Effector CD4-positive, alpha-beta T cell (primary cell): ENCODE results near the gene CILP2.

Experiments used
- DNase-seq: peaks from one replicate; pipeline ENCODE4 v3.0.0-alpha.2; 2020

CILP2 gene

GRCh38 chr19:19544954-19545591 is 7.0 kb downstream of the CILP2 start:
- no peak for DNase-seq

- no peak for DNase-seq
These were observed 7.6 kb downstream of the CILP2 start for GRCh38 chr19:19545707-19546106.

GRCh38 chr19:19546751-19547162 is 8.7 kb downstream of the CILP2 start:
- no peak for DNase-seq

DNA sequence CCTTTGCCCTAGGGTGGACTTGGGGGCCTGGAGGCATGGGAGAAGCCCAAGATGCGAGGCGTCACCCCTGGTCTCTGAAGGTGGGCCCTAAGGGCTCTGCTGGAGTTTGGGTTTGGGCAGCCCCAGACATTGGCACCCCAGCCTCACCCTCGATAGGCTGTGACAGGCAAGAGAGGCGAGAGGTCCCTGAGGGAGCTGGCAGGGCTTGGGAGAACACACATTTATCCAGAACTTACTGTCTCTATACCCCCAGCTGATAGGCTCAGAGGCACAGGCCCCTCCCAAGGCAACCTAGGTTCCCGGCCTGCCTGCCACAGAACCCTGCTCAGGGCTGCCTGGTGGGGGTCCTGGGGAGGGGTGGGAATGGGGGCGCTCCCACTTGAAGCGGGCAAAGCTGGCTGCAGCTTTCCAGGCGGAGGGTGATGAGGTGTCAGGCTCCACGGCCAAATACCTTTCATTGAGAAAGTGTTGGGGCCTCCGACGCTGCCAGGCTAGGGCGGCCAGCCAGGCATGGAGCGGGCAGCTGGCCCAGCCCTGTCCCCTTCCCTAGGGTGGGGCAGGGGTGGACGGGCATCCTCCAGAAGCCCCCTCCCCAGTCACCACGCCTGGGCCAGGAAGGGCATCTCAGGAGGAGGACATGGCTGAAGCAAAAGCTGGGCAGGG is 9.7 kb downstream of the CILP2 start:
- DNase-seq, result no peak

DNA sequence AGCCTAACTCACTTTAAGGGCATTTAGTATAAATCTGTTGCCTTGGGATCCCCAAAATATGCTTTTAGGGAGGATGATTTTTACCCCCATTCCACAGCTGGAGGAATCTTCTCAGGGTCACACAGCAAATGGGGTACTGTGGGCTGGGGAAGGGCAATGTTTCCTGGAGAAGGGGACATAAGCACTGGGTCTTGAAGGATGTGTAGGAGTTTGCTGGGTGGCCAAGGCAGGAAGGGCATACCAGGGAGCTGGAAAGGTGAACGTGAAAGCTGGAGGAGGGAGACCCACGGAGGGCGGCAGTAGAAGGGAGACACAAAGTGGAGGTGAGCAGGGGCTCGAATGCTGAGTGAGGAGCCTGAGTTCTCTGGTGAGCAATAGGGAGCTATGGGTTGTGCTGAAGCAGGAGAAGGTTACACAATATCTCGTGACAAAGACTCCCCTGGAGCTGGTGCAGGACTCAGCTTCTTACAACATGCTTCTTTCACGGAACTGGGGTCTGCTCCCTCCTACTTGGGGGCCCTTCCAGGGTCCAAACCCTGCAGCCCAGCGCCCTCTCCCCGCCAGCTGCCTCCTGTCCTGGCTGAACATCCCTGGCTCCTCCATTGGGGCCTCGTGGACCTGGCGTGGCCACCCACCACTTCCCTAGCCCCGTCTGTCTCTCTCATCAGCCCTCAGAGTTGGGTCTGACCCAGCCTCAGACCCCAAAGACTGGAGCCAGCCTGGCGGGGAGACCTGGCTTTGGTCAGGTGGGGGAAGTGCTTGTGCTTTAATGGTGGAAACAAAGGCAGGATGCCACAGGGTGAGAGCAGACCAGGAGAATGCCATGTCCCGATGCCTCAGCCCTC is 11.1 kb downstream of the CILP2 start:
- no peak for DNase-seq

- DNase-seq, result no peak
These were observed 11.9 kb downstream of the CILP2 start for GRCh38 chr19:19549804-19550464.

- no peak for DNase-seq
These were observed 12.4 kb downstream of the CILP2 start for GRCh38 chr19:19550485-19550929.

- no peak for DNase-seq
These were observed 13.1 kb downstream of the CILP2 start for GRCh38 chr19:19550972-19551852.

- DNase-seq, result no peak
These were observed 13.8 kb downstream of the CILP2 start for GRCh38 chr19:19551853-19552192.

DNA sequence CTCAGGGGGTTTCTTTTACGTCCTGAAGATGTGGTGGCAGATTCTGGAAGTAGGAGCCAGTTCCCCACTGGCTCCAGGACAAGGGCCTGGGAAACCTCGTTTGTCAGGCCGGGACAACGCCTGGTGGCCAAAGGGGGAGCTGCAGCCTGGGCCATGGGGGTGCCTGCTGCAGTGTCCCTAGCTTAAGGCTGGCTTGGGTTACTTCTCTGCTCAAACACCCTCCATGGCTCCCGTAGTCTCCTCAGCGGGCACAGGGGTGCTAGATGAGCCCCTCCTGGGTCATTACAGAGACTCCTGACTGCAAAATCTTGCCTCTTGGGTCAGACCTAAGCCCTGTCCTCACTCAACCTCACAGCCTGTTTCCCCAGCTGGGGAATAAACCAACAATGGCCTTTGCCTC is 14.7 kb downstream of the CILP2 start:
- no peak for DNase-seq

DNA sequence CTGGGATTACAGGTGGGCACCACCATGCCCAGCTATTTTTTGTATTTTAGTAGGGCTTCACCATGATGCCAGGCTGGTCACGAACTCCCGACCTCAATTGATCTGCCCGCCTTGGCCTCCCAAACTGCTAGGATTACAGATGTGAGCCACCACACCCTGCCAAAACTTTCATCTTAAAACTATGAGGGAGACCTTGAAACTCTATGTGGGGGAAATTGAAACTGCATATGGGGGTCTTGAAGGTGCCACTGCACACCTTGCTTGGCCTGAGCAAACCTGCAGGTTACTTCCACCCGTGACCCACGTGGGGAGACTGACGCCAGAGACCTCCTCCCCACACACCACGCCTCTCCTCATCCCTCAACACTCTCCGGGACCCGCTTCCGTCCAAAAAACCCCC is 15.6 kb downstream of the CILP2 start:
- no peak for DNase-seq

DNA sequence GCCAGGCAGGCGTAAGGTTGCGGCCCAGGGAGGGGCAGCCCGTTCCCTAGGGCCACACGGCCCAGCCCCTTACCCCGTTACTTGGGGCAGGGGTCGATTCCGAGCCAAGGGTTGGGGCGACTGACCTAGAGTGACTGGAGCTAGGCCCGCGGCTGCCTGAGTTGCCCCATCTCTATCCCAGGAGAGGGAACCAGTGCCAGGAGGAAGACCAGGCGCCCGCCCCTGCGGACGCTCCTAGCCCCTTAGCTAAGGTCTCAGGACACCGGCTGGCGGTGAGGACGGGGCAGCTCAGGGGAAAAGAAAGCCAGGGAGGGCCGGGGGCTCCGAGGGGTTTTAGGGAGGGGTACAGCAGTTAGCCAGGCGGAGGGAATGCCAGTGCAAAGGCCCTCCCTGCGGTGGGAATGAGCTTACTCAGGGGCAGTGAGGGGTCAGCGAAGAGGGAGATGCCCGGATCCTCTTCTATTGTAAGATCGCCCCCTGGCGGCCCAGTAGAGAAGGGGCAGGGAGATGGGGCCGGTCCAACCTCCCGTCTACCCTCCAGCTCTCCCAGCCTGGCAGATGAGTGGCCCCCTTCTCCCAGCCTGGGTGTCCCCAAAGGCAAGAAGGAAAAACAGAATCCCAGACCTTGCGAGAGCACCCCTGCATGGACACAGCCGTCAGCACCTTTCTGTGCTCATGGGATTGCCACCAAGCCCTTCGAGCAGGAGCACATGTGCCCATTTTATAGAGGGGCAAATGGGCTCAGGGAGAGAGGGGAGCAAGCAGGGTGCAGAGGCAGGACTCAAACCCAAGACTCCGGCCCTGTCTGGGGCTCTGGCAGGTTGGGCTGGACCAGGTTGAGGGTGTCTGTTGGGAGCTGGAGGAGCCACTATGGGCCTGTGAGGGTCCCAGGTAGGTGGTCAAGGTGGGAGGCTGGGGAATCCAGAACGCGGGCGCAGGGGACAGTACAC is 16.3 kb downstream of the CILP2 start:
- DNase-seq, result peak; percentile 42

DNA sequence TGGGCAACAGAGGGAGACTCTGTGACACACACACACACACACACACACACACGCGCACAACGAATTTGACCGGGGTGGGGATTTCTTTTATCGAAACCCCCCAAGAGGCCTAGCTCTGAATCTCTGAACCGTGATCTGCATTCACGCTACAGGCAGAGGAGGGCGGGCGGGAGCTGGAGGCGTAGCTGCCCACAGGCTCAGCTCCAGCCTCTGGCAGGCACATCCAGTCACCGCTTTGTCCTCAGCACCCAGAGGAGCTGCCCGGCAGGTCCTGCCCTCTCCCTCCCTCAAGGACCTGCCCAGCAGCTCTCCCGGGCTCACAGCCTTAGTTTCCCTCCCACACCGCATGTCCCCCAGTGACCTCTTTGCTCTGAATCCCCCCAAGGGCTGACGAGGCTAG is 20.0 kb downstream of the CILP2 start:
- no peak for DNase-seq

DNA sequence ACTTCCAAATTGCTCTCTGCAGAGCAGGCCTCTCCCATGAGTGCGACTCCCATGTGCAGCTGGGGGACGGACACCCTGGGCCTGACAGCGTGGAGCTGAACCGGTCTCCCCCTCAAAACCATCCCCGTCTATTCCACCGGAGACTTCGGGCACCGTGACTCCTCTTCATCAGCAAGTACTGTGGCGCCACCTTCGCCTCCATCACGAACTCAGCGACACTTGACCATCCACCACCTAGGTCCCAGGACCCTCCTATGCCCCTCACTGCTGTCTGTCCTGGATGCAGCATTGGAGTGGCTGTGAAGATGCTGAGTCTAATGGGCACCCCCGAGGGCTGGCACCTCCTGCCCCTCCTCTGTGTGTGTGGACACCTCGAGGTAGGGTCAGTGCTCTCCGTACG is 20.6 kb downstream of the CILP2 start:
- DNase-seq, result no peak

GRCh38 chr19:19559931-19560330 is 21.9 kb downstream of the CILP2 start:
- no peak for DNase-seq

- DNase-seq, result no peak
These were observed 24.0 kb downstream of the CILP2 start for GRCh38 chr19:19561946-19562664.

DNA sequence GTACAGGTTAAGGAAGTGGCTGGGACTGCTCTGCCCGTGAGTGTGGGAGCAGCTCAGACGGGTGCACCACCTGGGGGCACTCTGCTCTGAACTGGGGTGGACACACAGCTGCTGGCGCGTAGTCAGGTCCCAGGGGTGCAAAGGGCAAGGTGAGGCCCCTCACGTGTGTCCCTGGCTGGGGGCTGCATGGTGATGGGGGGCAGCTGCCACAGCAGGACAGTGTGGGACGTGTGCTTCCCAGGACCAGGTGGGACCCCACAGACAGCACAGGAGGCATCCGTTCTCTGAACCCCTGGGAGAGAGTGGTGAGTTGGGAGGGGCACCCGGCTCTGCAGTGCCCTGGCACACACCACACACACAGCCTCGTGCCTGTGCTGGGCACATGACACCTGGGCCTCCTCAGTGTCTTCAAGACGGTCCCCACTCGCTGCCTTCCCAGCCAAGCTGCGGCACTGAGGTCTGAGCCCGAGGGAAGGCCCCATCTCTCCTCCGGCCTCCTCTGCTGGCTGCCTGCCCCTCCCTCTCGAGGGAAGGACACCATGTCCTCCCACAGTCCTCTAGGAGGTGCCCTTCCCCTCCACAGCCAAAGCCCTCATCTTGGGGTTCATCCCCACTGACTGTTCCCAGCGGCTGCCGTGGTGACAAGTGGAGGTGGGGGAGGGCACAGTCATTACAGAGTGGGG is 24.7 kb downstream of the CILP2 start:
- peak; percentile 25 for DNase-seq

DNA sequence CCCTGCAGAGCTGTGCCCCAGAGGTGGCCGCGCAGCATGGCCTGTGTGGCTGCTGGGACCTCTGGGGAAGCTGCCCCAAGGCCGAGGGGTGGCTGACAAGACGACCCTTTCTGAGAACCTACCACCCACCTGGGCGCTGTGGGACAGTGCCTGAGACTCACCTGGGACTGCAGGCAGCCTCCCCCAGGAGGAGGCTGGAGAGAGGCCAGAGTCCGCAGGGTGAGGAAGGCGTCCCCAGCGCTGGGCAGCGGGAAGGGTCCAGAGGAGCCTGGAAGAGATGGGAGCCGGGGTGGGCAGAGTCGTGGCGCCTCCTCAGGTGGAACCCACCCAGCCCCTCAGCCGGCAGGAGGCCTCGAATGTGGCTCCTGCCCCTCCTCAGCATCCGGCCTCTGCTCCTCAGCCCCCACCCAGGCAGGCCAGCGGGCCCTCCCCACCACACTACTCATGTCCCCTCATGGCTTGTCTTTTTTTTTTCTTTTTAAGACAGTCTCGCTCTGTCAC is 25.3 kb downstream of the CILP2 start:
- no peak for DNase-seq

DNA sequence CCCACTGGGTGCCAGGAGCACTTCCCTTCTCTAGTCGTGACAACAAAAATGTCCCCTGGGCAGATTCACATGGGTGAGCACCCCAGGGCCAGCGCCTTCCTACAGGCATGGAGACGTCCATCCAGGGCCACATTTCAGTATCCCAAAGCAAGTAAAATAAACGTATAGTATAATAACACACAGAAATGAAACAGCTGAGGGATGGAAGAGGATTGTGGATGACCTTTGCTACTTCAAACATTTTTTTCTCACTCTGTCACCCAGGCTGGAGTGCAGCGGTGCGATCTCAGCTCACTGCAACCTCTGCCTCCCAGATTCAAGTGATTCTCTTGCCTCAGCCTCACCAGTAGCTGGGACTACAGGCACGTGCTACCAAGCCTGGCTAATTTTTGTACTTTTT is 28.2 kb downstream of the CILP2 start:
- DNase-seq, result no peak

- DNase-seq, result no peak
These were observed 29.3 kb downstream of the CILP2 start for GRCh38 chr19:19567391-19567790.
